Mucosa of rectum (tissue), 2 donors: ENCODE results near the gene TMEM236.

Experiments
- H3K27ac ChIP-seq, 2 donors: one replicate each; pipeline ENCODE4 v1.7.0; 2013; ENCODE audit warnings: inconsistent platforms in 2 of 2, low read depth in 2 of 2, low read length in 2 of 2
- H3K27me3 ChIP-seq, 2 donors: one replicate each; pipeline ENCODE4 v1.7.0; 2013; ENCODE audit warnings: low read length in 2 of 2; ENCODE audit not compliant: control insufficient read depth in 2 of 2, insufficient read depth in 2 of 2
- H3K36me3 ChIP-seq, 2 donors: one replicate each; pipeline ENCODE4 v1.7.0; 2013; ENCODE audit warnings: low read length in 2 of 2; ENCODE audit not compliant: control insufficient read depth in 2 of 2, insufficient read depth in 2 of 2
- H3K4me1 ChIP-seq, 2 donors: one replicate each; pipeline ENCODE4 v1.7.0; 2013; ENCODE audit warnings: low read length in 2 of 2, mild to moderate bottlenecking in 1 of 2; ENCODE audit not compliant: control insufficient read depth in 2 of 2, insufficient read depth in 2 of 2
- H3K4me3 ChIP-seq, 2 donors: one replicate each; pipeline ENCODE4 v1.7.0; 2013; ENCODE audit warnings: low read length in 2 of 2
- H3K9ac ChIP-seq, 2 donors: one replicate each; pipeline ENCODE4 v1.7.0; 2013; ENCODE audit warnings: low read length in 2 of 2, low read depth in 1 of 2, mild to moderate bottlenecking in 1 of 2
- H3K9me3 ChIP-seq, 2 donors: one replicate each; pipeline ENCODE4 v1.7.0; 2013; ENCODE audit warnings: low read length in 2 of 2; ENCODE audit not compliant: control insufficient read depth in 2 of 2
- donor health status: healthy.
- donor health status: Normal muscosa, but diverticular disease.

TMEM236 gene

DNA sequence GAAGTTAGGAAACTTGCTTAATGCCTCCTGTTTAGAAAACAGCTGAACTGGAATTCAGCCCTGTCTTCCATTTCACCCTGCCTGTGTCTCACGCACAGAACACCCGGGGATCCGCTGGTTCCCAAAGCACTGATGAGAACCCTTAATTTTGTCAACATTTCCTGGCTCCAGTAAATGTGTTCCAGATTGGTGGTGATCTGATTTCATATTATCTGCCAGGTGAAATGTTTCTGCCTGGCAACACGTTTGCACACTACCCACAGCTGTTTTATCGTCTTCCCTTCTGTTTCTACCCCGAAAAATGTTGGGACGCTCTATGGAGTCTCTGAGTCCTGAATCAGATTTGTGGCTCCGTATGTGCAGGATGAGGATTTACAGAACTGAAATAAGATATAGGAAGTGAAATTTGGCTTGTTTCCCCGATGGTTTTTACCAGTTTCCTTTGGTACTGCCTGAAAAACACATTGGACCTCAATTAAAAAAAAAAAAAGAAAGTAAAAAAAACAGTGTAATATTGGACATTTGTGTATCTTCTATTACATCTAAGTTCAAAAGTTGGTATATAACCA is 86.2 kb downstream of the TMEM236 start:
- Histone ChIP-seq H3K9ac (no peak overlapping the region), H3K27me3 (no peaks in the 10 kb centered on the region), H3K27ac (no peak overlapping the region), H3K4me3 (no peak overlapping the region), H3K4me1 (peaks cover 0 to 2% of the 10 kb centered on the region in 2 donors), H3K9me3 (no peaks in the 10 kb centered on the region), H3K36me3 (no peaks in the 10 kb centered on the region)

- H3K36me3 ChIP-seq, result no peaks in the 10 kb centered on the region
- H3K9me3 ChIP-seq, result no peaks in the 10 kb centered on the region
- no peak overlapping the region for H3K4me3 ChIP-seq
- peaks cover 0 to 2% of the 10 kb centered on the region in 2 donors for H3K4me1 ChIP-seq
- no peaks in the 10 kb centered on the region for H3K27me3 ChIP-seq
- no peak overlapping the region for H3K9ac ChIP-seq
- no peak overlapping the region for H3K27ac ChIP-seq
Measured at GRCh38 chr10:17841050-17841449, 89.0 kb downstream of the TMEM236 start.

GRCh38 chr10:17842641-17843040 is 90.6 kb downstream of the TMEM236 start:
- H3K4me1 ChIP-seq, result no peaks in the 10 kb centered on the region
- no peaks in the 10 kb centered on the region for H3K27me3 ChIP-seq
- H3K9ac ChIP-seq, result no peak overlapping the region
- H3K36me3 ChIP-seq, result no peaks in the 10 kb centered on the region
- no peaks in the 10 kb centered on the region for H3K9me3 ChIP-seq
- H3K4me3 ChIP-seq, result no peak overlapping the region
- H3K27ac ChIP-seq, result no peak overlapping the region

GRCh38 chr10:17847585-17848296 is 95.7 kb downstream of the TMEM236 start:
- Histone ChIP-seq H3K9me3 (no peaks in the 10 kb centered on the region), H3K36me3 (no peaks in the 10 kb centered on the region), H3K4me3 (no peak overlapping the region), H3K27ac (no peak overlapping the region), H3K4me1 (no peaks in the 10 kb centered on the region), H3K27me3 (no peaks in the 10 kb centered on the region), H3K9ac (peak overlapping the region in 1 of 2 donors; percentile 3)

GRCh38 chr10:17848646-17849045 is 96.6 kb downstream of the TMEM236 start:
- H3K27me3 ChIP-seq, result no peaks in the 10 kb centered on the region
- no peak overlapping the region for H3K4me3 ChIP-seq
- no peak overlapping the region for H3K9ac ChIP-seq
- H3K9me3 ChIP-seq, result no peaks in the 10 kb centered on the region
- no peaks in the 10 kb centered on the region for H3K36me3 ChIP-seq
- H3K4me1 ChIP-seq, result no peaks in the 10 kb centered on the region
- no peak overlapping the region for H3K27ac ChIP-seq
